K562 (cell line): ENCODE data around the gene GCK. TPM values are rescaled to one million over a fixed set of nuclear protein-coding genes. Genes with fewer than 3 reads are reported as not detected.

Experiments used
- ATAC-seq: fragments of 200-7000 bp; cut with Tn5 transposase; 3 replicates; pipeline ENCODE4 v1.9.1; 2020; ENCODE audit warnings: moderate library complexity
- BruUV-seq: library from RNA; stranded (reverse); fragments of 400-500 nt; replicated peaks from 2 replicates; lab custom pipeline; 2021; lab: Mats Ljungman, UMichigan
- CTCF ChIA-PET: fragments of 300-600 bp; formaldehyde crosslinking; extraction: SDS; loops from one replicate; lab custom pipeline; 2021; ENCODE audit warnings: low intra/inter-chr PET ratio; lab: Yijun Ruan, JAX
- POLR2A ChIA-PET: fragments of 300-600, 350-650 bp; sonication (Branson Sonifier 250); formaldehyde crosslinking; extraction: SDS; loops from one replicate; lab custom pipeline; 2021; ENCODE audit warnings: antibody characterized with exemption, inconsistent platforms; lab: Yijun Ruan, JAX
- DNase-seq, 4 experiments: peaks; one replicate each; pipeline versions ENCODE4 v3.0.0 to v3.0.0-alpha.2; 2011 to 2018; ENCODE audit warnings: low spot score in 3 of 4, mixed read lengths in 3 of 4; ENCODE audit errors: extremely low read depth in 1 of 4
- FAIRE-seq: peaks from 2 replicates; lab custom pipeline; 2011; peaks lifted over from hg19 to GRCh38; lab: Jason Lieb, UNC
- H2AFZ ChIP-seq: 2 replicates; pipeline ENCODE4 v1.6.0; 2011; ENCODE audit warnings: low read depth, low read length, control low read depth, inconsistent platforms
- H3K27ac ChIP-seq: fragments of 200-600 bp; 3 replicates; pipeline ENCODE4 v1.8.0; 2011; ENCODE audit warnings: low read depth, mild to moderate bottlenecking, control low read depth, inconsistent platforms, low read length, moderate library complexity, mixed read lengths; ENCODE audit errors: extremely low read depth
- H3K27me3 ChIP-seq, 2 experiments: fragments of 300-600 bp in 1 of 2; 2 replicates in 1 of 2; 3 replicates in 1 of 2; pipeline versions ENCODE4 v1.6.0 to v1.8.0; 2011; ENCODE audit warnings: inconsistent platforms in 2 of 2, low read length in 2 of 2, mild to moderate bottlenecking in 1 of 2, mixed read lengths in 1 of 2, moderate library complexity in 1 of 2; ENCODE audit not compliant: control insufficient read depth in 2 of 2, insufficient read depth in 2 of 2
- H3K36me3 ChIP-seq: fragments of 300-600 bp; 3 replicates; pipeline ENCODE4 v1.8.0; 2011; ENCODE audit warnings: mild to moderate bottlenecking, low read length, inconsistent platforms; ENCODE audit not compliant: control insufficient read depth, insufficient read depth
- H3K4me1 ChIP-seq, 2 experiments: fragments of 200-600 bp in 1 of 2; replicated peaks in 1 of 2; 2 replicates in 1 of 2; 3 replicates in 1 of 2; pipeline versions ENCODE4 v1.5.1 to v1.8.0; 2011; ENCODE audit warnings: inconsistent platforms in 2 of 2, low read length in 2 of 2, mild to moderate bottlenecking in 1 of 2, mixed read lengths in 1 of 2, moderate library complexity in 1 of 2; ENCODE audit not compliant: control insufficient read depth in 2 of 2, insufficient read depth in 2 of 2
- H3K4me2 ChIP-seq: 2 replicates; pipeline ENCODE4 v1.6.1; 2011; ENCODE audit warnings: low read length, control low read depth, inconsistent platforms, mixed read lengths; ENCODE audit not compliant: insufficient read depth
- H3K4me3 ChIP-seq: fragments of 200-600 bp; sonication (generic), shearing (Covaris generic); 2 replicates; pipeline ENCODE4 v1.5.1; 2016; ENCODE audit warnings: control low read depth, inconsistent platforms
- H3K79me2 ChIP-seq: fragments of 200-600 bp; 3 replicates; pipeline ENCODE4 v1.8.0; 2011; ENCODE audit warnings: low read length, inconsistent platforms; ENCODE audit not compliant: control insufficient read depth, insufficient read depth
- H3K9ac ChIP-seq, 2 experiments: 2 replicates each; pipeline versions ENCODE4 v1.6.0 to v1.6.1; 2011; ENCODE audit warnings: low read depth in 2 of 2, low read length in 2 of 2, control low read depth in 1 of 2, inconsistent platforms in 1 of 2, mild to moderate bottlenecking in 1 of 2, mixed read lengths in 1 of 2; ENCODE audit not compliant: insufficient read depth in 1 of 2
- H3K9me1 ChIP-seq: one replicate; pipeline ENCODE4 v1.6.0; 2011; ENCODE audit warnings: inconsistent platforms, mild to moderate bottlenecking, low read length, moderate library complexity; ENCODE audit not compliant: control insufficient read depth, insufficient read depth
- H3K9me3 ChIP-seq: replicated peaks from 2 replicates; pipeline ENCODE4 v1.5.1; 2011; ENCODE audit warnings: low read depth, low read length, inconsistent platforms; ENCODE audit not compliant: control insufficient read depth, insufficient read depth
- H4K20me1 ChIP-seq: replicated peaks from 2 replicates; pipeline ENCODE4 v1.6.1; 2011; ENCODE audit warnings: low read length, inconsistent platforms, mixed read lengths; ENCODE audit not compliant: control insufficient read depth, insufficient read depth
- CBFB ChIP-seq: sonication (generic); formaldehyde crosslinking; IDR thresholded peaks from 2 replicates; pipeline ENCODE4 v1.4.0; 2020; ENCODE audit warnings: mild to moderate bottlenecking, missing genetic modification reagents
- CBX1 ChIP-seq: sonication (generic); IDR thresholded peaks from 2 replicates; pipeline ENCODE4 v1.6.1; 2016; ENCODE audit warnings: antibody characterized with exemption, low read depth, mild to moderate bottlenecking
- ETS2 ChIP-seq: IDR thresholded peaks from 2 replicates; pipeline ENCODE4 v1.6.1; 2016; ENCODE audit warnings: borderline replicate concordance, missing genetic modification characterization, mild to moderate bottlenecking, moderate library complexity, missing compliant biosample characterization; ENCODE audit not compliant: poor library complexity, severe bottlenecking
- HCFC1 ChIP-seq: IDR thresholded peaks from 2 replicates; pipeline ENCODE4 v1.6.1; 2012; ENCODE audit warnings: low read depth, low read length, improper control_type of control experiment
- HDAC1 ChIP-seq, 2 experiments: fragments of 450-650 bp; IDR thresholded peaks; 2 replicates each; pipeline ENCODE4 v1.6.1; 2016 to 2017; ENCODE audit warnings: inconsistent platforms in 1 of 2, mild to moderate bottlenecking in 1 of 2, moderate library complexity in 1 of 2
- HNRNPLL ChIP-seq: fragments of 200-400 bp; formaldehyde crosslinking; IDR thresholded peaks from 2 replicates; pipeline ENCODE4 v1.6.1; 2017; ENCODE audit warnings: low read length, low read depth, mild to moderate bottlenecking; ENCODE audit not compliant: poor library complexity, severe bottlenecking
- KAT2B ChIP-seq: IDR thresholded peaks from one replicate; pipeline ENCODE4 v1.6.1; 2012; ENCODE audit warnings: low read depth, mild to moderate bottlenecking, control low read depth, inconsistent platforms, low read length, moderate library complexity
- MCM2 ChIP-seq: fragments of 450-650 bp; IDR thresholded peaks from 2 replicates; pipeline ENCODE4 v1.6.1; 2017; ENCODE audit warnings: low read depth, mild to moderate bottlenecking
- NCOA6 ChIP-seq: fragments of 450-650 bp; IDR thresholded peaks from 2 replicates; pipeline ENCODE4 v1.6.1; 2017; ENCODE audit warnings: mild to moderate bottlenecking
- POLR2H ChIP-seq: IDR thresholded peaks from 2 replicates; pipeline ENCODE4 v1.6.1; 2016; ENCODE audit warnings: missing genetic modification characterization, low read depth, mild to moderate bottlenecking, control low read depth, missing compliant biosample characterization, moderate library complexity
- PURB ChIP-seq: sonication (generic); formaldehyde crosslinking; IDR thresholded peaks from 2 replicates; pipeline ENCODE4 v1.9.0; 2021; ENCODE audit warnings: low read depth, mild to moderate bottlenecking, missing genetic modification reagents
- RHOXF2B ChIP-seq: fragments of 250-450 bp; sonication (Bioruptor Pico); conservative IDR thresholded peaks from 2 replicates; pipeline ENCODE4 v1.5.1; 2021
- SFPQ ChIP-seq: fragments of 200-400 bp; formaldehyde crosslinking; IDR thresholded peaks from 2 replicates; pipeline ENCODE4 v1.6.1; 2017; ENCODE audit warnings: mild to moderate bottlenecking, low read depth, low read length, moderate library complexity
- TRIM24 ChIP-seq, 2 experiments: fragments of 450-650 bp; IDR thresholded peaks; 2 replicates each; pipeline ENCODE4 v1.6.1; 2016
- TSC22D4 ChIP-seq: fragments of 450-650 bp; IDR thresholded peaks from 2 replicates; pipeline ENCODE4 v1.6.1; 2016; ENCODE audit warnings: missing genetic modification characterization, missing biosample characterization, control low read depth
- ZBTB1 ChIP-seq: sonication (generic); formaldehyde crosslinking; IDR thresholded peaks from 2 replicates; pipeline ENCODE4 v1.8.1; 2023; ENCODE audit warnings: missing genetic modification reagents, low read depth, mild to moderate bottlenecking, borderline replicate concordance
- ZBTB5 ChIP-seq: fragments of 450-650 bp; IDR thresholded peaks from 2 replicates; pipeline ENCODE4 v1.6.1; 2017; ENCODE audit warnings: antibody characterized with exemption
- ZKSCAN3 ChIP-seq: fragments of 250-450 bp; sonication (Bioruptor Pico); IDR thresholded peaks from 2 replicates; pipeline ENCODE4 v1.4.0; 2020
- ZNF511 ChIP-seq: sonication (generic); formaldehyde crosslinking; IDR thresholded peaks from 2 replicates; pipeline ENCODE4 v1.8.0; 2022; ENCODE audit warnings: mild to moderate bottlenecking, missing genetic modification reagents
- ZNF766 ChIP-seq: fragments of 200-800 bp; sonication (Bioruptor generic); conservative IDR thresholded peaks from 2 replicates; pipeline ENCODE4 v1.6.1; 2016; ENCODE audit warnings: missing genetic modification characterization, missing compliant biosample characterization
- WGBS: fragments of 100-300 bp; shearing (Covaris generic); methylation state at CpG from one replicate; pipeline ENCODE4 v1.1.6; 2016; ENCODE audit warnings: low coverage, mixed read lengths; ENCODE audit not compliant: insufficient coverage; ENCODE audit errors: missing lambda C conversion rate; 5-methylcytosine and 5-hydroxymethylcytosine counted together
- in situ Hi-C: fragments of 300-500 bp; cut with MboI; formaldehyde crosslinking; loops from 4 replicates; pipeline ENCODE4 v1.15.0; 2018; ENCODE audit warnings: inconsistent platforms, mixed read lengths
- intact Hi-C: fragments of 100-400 bp; cut with micrococcal nuclease; formaldehyde crosslinking; loops from 2 replicates; pipeline ENCODE4 v1.14.2; 2022
- polyA plus RNA-seq, 8 experiments: library from polyadenylated mRNA; depleted of rRNA in 4 of 8; stranded (reverse) in 5 of 8; unstranded in 3 of 8; fragments of >200 nt; fragmentation: Nextera tagmentation in 2 of 8; fragmentation: Illumina TruSeq in 1 of 8; extraction: Ambion mirVana in 2 of 8; extraction: Trizol in 1 of 8; gene quantifications; 2 replicates each; pipeline versions ENCODE4 v1.2.1 to v1.2.3, GENCODE V29; 2011 to 2014; ENCODE audit warnings: inconsistent platforms in 1 of 8, missing spikeins in 1 of 8
- total RNA-seq, 7 experiments: library from RNA; depleted of rRNA in 6 of 7; stranded (reverse); fragments of >200 nt in 6 of 7; fragmentation: Illumina TruSeq in 2 of 7; extraction: Trizol in 2 of 7; gene quantifications; 2 replicates each; pipeline versions ENCODE4 v1.2.1 to v1.2.3, GENCODE V29; 2011 to 2021; ENCODE audit warnings: low replicate concordance in 1 of 7

GCK gene
- total and polyA plus RNA-seq, 9 of the 15 experiments (the other 6 are each of a cell fraction or from before 2014, with no cell fraction given) = 0.11 to 0.55 (median 0.16) TPM; not detected in 3

- Histone ChIP-seq H3K9me1 (no peaks in the 10 kb centered on the region), H3K4me1 (peaks cover 0 to 7% of the 10 kb centered on the region in 2 experiments; a peak in 3 of 5 replicates), H2AFZ (no peak overlapping the region), H3K79me2 (peaks cover 31% of the 10 kb centered on the region), H3K9me3 (no peaks in the 10 kb centered on the region), H3K9ac (no peak overlapping the region), H3K4me2 (no peak overlapping the region), H3K36me3 (peaks cover 79% of the 10 kb centered on the region), H4K20me1 (peaks cover 11% of the 10 kb centered on the region; the same call in 1 of the 2 replicates), H3K4me3 (no peak overlapping the region), H3K27ac (no peak overlapping the region), H3K27me3 (no peaks in the 10 kb centered on the region)
- in situ Hi-C loops (no loop called here), intact Hi-C loops (no loop called here)
- ATAC-seq = no peak
- no TSS peak for BruUV-seq
- ChIA-PET CTCF (no interaction called here), POLR2A (interaction anchor here (0.6 to 1.1 kb wide), 2 partner anchors 9 to 12 kb away, joined by 4 read pairs; no protein-coding TSS in a partner anchor)
- TF ChIP-seq RHOXF2B (CRISPR knock-in tag) (no peak), HNRNPLL (no peak), CBX1 (no peak), NCOA6 (no peak), TSC22D4 (tag) (no peak), ZBTB5 (no peak), CBFB (no peak), HCFC1 (no peak), HDAC1 (IDR thresholded peaks at IDR 0.05) (no peak), KAT2B (no peak), ETS2 (tag) (no peak), ZNF511 (CRISPR knock-in tag) (no peak), TRIM24 (IDR thresholded peaks at IDR 0.05) (no peak), ZNF766 (CRISPR knock-in tag) (no peak), PURB (no peak), ZBTB1 (CRISPR knock-in tag) (no peak), POLR2H (no peak), ZKSCAN3 (no peak), MCM2 (no peak), SFPQ (no peak)
- no peak for FAIRE-seq
- 93% methylated on average over 5 of the region's 5 CpGs for WGBS
- DNase-seq = no peak
Observed at GRCh38 chr7:44206008-44206407, 16.8 kb upstream of the GCK start.
